ENCODE measurements around the gene RSBN1. TPM values are rescaled to one million over a fixed set of nuclear protein-coding genes. Genes with fewer than 3 reads are reported as not detected.
"Not testable (repeated sequence)": the region's sequence is repeated elsewhere in the genome, so short reads cannot be mapped to it uniquely, and the experiment has no call there.

Gene RSBN1
- 24.7 and 25.2 TPM in 2 replicates for total RNA-seq

DNA sequence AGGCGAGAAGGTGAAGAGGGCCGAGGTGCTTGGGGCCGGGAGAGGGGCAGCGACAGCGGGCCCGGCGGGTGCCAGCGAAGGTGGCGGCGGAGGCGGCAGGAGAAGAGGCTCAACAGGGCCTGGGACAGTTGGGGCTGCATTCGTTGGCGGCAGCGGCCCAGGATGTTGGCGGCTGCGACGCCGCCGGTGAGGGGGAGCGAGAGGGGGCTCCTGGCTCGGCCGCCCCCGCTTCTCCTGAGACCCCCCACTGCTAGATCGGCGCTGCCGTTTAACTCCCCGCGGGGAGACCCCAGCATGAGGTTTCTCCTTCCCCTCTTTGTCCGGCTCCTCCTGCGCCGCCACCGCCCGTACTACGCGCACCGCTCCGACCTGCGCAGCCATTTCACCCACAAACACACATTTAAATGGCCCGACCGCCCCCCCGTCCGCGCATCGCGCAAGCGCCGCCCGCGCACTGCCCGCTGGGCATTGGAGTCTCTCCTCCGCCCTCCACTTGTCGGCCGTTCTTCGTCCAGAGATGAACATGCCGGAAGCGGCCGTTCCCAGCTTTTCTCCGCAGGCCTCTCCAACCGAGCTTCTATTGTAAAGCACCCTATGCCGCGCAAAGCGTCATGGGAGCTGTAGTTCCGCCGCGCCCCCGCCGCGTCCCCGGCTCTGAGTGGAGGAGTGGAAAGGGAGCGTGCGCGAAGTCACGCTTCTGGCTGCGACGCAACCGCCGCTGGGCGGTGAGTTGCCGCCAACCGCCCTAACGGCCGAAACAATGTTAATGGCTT is at the start of gene RSBN1:
Gene RSBN1 (minus strand): TSS at position 589 of the 773 bp plus-strand sequence. CDS start 64 bp downstream, at position 525.
- intact Hi-C loops (cut with micrococcal nuclease): loop anchor here (1.0 to 10.0 kb wide), 10 partner anchors 19 to 945 kb away; partner anchors contain the start of genes BCAS2, CSDE1, DCLRE1B and HIPK1

DNA sequence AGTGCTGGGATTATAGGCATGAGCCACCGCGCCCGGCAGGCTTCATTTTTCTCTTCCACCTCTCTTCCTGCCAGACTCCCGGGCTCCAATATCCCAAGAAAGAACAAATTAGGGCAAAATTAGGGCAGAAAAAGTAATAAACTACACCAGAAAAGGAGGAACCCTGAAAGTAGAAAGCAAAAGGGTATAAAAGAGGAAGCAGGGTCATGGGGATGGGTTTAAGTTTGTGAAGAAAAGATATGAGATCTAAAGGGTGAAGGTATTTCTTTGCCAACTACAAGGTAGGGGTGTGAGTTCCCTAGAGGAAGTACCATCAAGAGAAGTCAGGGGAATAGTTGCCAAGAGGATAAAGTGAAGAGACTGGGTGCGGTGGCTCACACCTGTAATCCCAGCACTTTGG is 49.4 kb upstream of the RSBN1 start:
- intact Hi-C loops (cut with micrococcal nuclease): no loop called here

- intact Hi-C loops (cut with micrococcal nuclease): no loop called here
Observed at GRCh38 chr1:113860891-113861290, 48.6 kb upstream of the RSBN1 start.

DNA sequence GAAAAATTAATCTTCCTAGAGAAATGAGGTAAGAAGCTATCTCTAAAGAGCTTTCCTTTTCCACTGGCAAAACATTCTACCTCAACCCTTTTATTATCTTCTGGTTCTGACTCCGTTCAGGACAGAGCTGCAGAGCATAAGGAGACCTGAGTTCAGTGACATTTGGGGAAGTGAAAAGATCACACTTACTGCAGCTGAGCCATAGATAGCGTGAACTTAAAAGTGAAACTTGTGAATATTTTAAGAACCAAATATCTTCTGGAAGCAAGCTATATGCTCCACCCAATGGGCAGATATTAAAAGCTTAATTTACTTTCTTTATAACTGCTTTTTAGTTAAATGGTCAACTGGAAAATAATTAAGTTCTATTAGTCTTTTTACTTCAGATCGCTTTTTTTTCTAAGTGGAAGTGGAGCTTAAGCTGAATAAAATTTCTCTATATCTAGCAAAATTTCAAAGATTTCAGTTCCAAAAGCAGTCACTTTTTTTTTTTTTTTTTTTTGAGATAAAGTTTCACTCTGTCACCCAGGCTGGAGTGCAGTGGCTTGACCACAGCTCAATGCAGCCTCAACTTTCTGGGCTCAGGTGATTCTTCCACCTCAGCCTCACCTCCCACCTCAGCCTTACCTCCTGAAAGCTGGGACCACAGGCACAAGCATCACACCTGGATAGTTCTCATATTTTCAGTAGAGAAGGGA is 47.4 kb upstream of the RSBN1 start:
- intact Hi-C loops (cut with micrococcal nuclease): no loop called here

DNA sequence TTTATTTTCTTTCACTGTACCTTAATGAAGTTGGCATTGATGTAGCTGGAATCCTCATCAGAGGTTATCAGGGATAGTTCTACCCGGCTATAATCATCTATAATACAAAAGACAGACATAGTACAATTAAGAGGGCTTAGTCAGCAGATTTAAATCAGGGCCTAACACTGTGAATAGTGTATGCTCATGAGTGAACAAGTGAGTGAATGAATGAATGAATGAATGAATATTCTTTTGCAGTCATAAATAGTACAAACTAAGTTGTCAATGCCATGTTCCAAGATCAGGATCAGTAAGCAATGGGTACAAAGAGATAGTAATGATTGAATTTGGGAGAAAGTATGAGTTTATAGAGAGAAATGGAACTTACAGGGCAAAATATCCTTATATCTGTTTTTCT is 46.7 kb upstream of the RSBN1 start:
- intact Hi-C loops (cut with micrococcal nuclease): no loop called here

DNA sequence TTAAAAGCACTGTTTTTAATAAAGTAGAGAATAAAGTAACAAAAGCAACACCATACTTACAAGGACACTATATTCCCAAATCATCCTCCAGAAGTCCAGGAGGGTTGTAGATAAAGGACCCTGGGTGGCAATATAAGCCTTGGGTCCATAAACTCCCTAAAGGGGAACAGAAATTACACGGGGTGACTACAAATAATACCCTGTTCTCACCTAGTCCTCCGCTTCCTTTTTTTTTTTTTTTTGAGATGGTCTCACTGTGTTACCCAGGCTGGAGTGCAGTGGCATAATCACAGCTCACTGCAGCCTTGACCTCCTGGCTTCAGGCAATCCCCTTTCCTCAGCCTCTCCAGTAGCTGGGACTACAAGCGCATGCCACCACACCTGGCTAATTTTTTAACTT is 46.1 kb upstream of the RSBN1 start:
- intact Hi-C loops (cut with micrococcal nuclease): no loop called here

GRCh38 chr1:113857776-113858175 is 45.5 kb upstream of the RSBN1 start:
- intact Hi-C loops (cut with micrococcal nuclease): no loop called here

DNA sequence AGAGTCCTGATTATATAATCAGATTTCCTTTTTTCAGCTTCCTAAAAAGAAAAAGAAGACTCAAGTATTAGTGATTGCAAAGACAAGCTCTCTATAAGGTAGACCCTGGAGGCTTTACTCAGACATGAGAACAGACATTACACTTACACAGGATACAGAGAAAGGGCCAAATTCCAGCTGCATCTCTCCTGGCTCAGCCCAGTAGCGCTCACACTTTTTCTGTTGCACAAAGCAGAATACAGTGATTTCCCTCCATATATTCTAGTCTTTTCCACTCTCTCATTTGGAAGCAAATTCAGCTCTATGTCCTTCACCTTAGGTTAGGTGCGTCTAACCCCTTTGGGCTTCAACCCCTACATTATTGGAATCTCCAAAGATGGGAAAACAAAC is 44.1 kb upstream of the RSBN1 start:
- intact Hi-C loops (cut with micrococcal nuclease): no loop called here

DNA sequence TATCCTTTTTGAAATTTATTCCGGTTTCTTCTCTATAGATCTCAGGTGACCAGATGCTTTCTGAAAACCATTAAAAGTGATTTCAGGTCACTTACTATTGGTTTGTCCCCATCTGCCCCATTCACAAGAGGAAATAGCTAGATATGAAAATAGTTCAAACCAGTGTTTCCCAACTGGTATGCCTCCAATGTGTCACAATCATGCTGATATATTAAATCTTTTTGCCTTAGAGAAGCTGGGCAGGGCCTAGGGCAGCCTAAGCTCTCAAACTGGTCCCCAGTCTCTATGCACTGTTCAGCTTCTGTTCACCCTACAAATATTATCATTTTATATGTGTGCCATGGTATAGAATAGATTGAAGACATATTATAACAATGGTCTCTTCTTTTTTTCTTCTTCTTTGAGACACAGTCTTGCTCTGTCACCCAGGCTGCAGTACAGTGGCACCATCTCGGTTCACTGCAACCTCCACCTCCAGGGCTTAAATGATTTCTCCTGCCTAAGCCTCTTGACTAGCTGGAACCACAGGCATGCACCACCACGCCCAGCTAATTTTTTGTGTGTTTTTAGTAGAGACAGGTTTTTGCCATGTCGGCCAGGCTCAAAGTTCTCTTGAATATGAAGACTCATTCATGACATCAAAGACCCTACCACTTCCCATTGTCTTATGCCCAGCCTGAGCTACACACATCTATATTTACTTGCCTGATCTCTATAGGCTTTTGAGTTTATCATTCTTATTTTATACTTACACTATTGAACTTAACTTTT is 43.5 kb upstream of the RSBN1 start:
- intact Hi-C loops (cut with micrococcal nuclease): no loop called here

- intact Hi-C loops (cut with micrococcal nuclease): no loop called here
Observed at GRCh38 chr1:113854234-113854633, 42.0 kb upstream of the RSBN1 start.

- intact Hi-C loops (cut with micrococcal nuclease): not testable (repeated sequence)
Observed at GRCh38 chr1:113852694-113853093, 40.4 kb upstream of the RSBN1 start.

DNA sequence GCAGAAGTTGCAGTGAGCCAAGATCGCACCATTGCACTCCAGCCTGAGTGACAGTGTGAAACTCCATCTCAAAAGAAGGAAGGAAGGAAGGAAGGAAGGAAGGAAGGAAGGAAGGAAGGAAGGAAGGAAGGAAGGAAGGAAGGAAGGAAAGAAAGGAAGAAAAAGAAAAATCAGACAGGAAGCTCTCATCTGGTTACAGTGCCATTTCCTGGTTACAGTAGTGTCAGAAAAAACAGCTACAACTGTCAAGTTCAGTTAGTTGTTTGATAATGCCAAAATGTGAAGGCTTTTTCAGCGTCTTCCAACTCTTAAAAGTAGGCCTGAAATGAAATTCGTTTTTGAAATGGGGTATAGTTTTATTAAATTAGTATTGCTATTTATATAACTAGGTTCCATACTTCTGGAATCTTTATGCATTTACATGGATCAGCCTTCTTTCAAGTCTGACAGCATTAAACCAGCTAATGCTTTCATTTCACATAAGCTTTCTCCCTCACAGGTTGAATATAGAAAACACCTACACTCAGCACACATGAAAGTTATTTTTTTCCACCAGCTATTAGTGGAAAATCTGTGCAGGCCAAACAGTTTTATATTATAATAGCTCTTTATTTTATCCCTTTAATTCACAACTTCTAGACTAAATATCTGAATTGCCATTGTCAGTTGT is 38.0 kb upstream of the RSBN1 start:
- intact Hi-C loops (cut with micrococcal nuclease): no loop called here

DNA sequence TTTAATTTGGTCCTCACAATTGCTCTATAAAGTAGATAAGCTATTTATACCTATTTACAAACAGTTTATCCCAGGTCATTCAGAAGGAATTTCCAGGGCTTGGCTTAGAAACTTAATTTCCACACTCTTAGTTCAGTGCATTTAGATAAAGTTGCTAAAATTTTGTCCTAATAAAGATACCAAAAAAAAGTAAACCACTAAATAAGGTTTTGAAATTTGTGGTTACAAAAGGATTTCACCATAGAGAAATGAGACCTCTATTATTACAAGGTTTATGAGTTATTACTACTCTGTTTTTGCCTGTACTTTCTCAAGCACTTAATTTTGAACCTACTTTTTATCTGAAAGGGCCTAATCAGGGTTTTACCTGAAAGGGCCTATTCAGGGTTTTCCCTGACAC is 36.8 kb upstream of the RSBN1 start:
- intact Hi-C loops (cut with micrococcal nuclease): no loop called here

- intact Hi-C loops (cut with micrococcal nuclease): no loop called here
Observed at GRCh38 chr1:113846391-113847035, 34.2 kb upstream of the RSBN1 start.

GRCh38 chr1:113836534-113836933 is 24.3 kb upstream of the RSBN1 start:
- intact Hi-C loops (cut with micrococcal nuclease): loop anchor here (2.0 to 5.0 kb wide), 3 partner anchors 36 to 446 kb away; partner anchors contain the start of gene PTPN22

GRCh38 chr1:113835686-113836290 is 23.5 kb upstream of the RSBN1 start:
- intact Hi-C loops (cut with micrococcal nuclease): loop anchor here (1.0 to 5.0 kb wide), 5 partner anchors 37 to 447 kb away; partner anchors contain the start of genes DCLRE1B and PTPN22

DNA sequence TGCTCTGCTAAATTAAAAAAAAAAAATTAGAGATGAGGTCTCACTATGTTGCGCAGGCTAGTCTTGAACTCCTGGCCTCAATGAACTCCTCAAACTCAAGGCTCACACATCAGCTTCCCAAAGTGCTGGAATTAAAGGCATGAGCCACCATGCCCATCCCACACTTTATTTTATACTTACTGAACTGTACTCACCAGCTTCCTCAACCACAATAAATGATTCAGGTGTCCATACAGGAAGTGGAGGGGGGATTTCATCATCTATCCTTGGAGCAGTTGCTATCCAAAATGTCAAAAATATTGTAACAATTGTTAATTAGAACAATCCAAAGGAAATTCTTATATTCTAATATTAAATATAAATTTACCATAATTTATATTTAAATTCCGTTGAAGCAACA is 22.4 kb upstream of the RSBN1 start:
- intact Hi-C loops (cut with micrococcal nuclease): loop anchor here (1.0 to 5.0 kb wide), 4 partner anchors 38 to 128 kb away; partner anchors contain the start of genes DCLRE1B and PTPN22

- intact Hi-C loops (cut with micrococcal nuclease): no loop called here
Observed at GRCh38 chr1:113830039-113830438, 17.8 kb upstream of the RSBN1 start.

DNA sequence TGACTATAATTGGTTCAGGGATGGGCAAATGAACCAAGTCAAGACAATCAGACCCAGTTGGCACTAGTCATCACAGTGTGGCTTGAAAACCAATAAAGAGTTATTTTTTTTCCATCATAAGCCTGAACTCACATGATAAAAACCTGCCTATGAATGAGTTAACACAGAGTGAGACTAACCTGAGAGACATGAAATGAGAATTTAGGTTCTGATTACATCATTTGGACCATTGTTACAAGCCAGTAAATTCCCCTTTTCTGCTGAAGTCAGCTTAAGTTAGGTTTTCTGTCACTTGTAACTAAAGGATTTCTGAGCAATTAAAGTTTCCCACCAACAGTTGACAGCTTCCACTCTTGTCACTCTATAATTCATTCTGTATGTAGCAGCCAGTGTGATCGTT is 9.6 kb upstream of the RSBN1 start:
- intact Hi-C loops (cut with micrococcal nuclease): no loop called here

GRCh38 chr1:113818578-113818977 is 6.3 kb upstream of the RSBN1 start:
- intact Hi-C loops (cut with micrococcal nuclease): loop anchor here (10.0 kb wide), 1 partner anchor 896 kb away; the partner anchor contains the start of gene NRAS

Data from T-helper 2 cell treated with Interferon-gamma antibody and Interleukin-4, amounts not matched to agents 100 ng/mL and 5 ng/mL, for 36 hours (primary cell).